ENCODE data around the gene CBARP.
"Not testable (repeated sequence)": the region's sequence is repeated elsewhere in the genome, so short reads cannot be mapped to it uniquely, and the experiment has no call there.

CBARP gene

GRCh38 chr19:1248786-1249297 lies 11.0 kb upstream of the CBARP start:
- TF ChIP-seq, protein P1, sequence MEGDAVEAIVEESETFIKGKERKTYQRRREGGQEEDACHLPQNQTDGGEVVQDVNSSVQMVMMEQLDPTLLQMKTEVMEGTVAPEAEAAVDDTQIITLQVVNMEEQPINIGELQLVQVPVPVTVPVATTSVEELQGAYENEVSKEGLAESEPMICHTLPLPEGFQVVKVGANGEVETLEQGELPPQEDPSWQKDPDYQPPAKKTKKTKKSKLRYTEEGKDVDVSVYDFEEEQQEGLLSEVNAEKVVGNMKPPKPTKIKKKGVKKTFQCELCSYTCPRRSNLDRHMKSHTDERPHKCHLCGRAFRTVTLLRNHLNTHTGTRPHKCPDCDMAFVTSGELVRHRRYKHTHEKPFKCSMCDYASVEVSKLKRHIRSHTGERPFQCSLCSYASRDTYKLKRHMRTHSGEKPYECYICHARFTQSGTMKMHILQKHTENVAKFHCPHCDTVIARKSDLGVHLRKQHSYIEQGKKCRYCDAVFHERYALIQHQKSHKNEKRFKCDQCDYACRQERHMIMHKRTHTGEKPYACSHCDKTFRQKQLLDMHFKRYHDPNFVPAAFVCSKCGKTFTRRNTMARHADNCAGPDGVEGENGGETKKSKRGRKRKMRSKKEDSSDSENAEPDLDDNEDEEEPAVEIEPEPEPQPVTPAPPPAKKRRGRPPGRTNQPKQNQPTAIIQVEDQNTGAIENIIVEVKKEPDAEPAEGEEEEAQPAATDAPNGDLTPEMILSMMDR (IDR thresholded peaks at IDR 0.05; ENCODE audit: low read depth, low read length) = peak; percentile 21
- no peak for DNase-seq (ENCODE audit: extremely low read depth, low read depth)

DNA sequence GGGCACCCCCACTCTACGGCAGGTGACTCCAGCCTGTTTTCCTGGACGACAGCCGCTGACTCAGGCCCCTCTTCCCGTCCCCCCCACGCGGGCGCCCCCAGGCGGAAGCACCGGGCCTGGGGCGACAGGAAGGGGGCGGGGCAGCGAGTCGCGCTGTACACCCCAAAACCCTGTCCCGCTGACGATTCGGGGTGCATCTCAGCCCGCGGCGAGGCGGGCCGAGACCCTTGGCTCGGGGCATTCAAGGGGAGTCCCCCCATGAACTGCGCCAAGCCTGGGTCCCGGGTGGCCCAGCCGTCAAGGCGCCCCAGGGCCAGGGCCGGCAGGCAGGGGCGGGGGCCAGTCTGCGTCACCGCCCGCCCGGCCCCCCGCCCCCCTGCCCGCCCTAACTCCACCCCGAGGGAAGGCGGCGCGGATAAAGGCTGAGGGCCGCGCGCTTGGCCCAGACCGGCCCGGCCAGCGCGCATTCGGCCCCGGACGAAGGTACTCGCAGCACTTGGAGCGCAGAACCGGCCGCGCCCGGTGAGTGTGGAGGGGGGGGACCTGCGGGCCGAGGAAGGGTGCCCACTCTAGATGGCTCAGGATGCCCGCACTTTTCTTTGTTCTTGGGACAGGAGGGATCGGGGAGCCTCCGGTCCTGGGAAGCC lies 10.5 kb upstream of the CBARP start, which contains the start of gene MIDN:
Gene MIDN (plus strand): TSS at position 445 of the 647 bp plus-strand sequence. CDS start 1,714 bp downstream, outside the sequence.
- TF ChIP-seq, protein P1 (IDR thresholded peaks at IDR 0.05; ENCODE audit: low read depth, low read length) = peak; percentile 32
- peak; percentile 79 for DNase-seq (ENCODE audit: extremely low read depth, low read depth)

GRCh38 chr19:1247748-1248138 lies 9.9 kb upstream of the CBARP start:
- TF ChIP-seq, protein P1 (IDR thresholded peaks at IDR 0.05; ENCODE audit: low read depth, low read length) = no peak
- no peak for DNase-seq (ENCODE audit: extremely low read depth, low read depth)

DNA sequence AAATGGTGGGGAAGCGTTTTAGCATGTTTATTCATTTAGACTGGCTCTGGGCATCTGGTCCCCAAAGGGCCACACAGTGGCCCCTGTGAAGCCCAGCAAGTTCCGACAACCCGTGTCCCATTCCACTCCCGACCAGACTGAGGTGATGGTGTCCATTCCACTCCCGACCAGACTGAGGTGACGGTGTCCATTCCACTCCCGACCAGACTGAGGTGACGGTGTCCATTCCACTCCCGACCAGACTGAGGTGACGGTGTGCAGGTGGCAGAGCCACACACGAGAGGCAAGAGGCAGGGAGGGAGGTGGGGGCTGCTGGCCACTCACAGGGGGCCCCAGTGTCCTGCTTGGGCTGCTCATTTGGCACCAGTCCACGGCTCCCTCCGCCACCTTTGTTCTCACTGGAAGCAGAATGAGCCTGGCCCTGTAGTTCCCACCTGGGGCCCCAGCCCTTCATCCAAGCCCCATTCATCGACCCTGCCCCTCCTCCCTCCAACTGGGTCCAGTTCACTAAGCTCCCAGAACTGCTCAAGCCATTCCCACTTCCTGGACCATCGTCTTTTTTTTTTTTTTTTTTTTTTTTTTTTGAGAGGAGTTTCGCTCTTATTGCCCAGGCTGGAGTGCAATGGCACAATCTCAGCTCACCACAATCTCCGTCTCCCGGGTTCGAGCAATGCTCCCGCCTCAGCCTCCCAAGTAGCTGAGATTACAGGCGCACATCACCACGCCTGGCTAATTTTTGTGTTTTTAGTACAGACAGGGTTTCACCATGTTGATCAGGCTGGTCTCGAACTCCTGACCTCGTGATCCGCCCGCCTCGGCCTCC lies 8.7 kb upstream of the CBARP start:
- DNase-seq (ENCODE audit: extremely low read depth, low read depth) = not testable (repeated sequence)

DNA sequence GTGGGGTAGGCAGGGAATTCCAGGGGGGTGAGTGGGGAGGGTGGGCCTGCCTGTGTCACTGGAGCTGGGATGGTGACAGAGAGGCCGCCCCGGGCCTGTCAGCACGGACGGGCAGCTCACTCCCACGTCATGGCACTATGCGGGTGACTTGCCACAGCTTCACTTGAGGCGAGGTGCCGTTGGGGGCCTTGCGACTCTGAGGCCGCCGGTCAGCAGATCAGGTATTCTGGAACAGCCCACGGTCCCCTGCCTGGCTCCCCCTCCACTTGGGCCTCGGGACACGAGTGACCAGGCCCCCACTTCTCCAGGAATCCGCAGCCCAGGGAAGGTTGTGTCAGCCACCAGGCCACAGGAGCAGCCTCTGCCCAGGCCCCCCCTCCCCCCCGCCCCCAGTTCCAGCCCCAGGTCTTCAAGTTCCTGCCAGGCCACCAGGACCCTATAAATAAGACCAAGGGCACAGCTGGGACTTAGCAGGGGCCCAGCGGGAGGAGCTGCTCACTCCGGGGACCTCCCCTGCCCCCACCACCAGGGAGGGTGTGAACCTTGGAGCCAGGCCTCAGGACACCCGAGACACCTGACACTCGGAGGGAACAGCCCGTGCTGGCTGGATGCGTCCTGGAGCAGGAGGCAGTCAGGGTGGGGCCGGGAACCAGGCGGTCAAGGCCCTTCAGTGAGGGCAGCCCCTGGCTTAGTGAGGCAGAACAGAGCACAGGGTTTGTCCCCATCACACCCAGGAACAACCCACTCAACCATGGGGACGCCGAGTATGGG lies 7.9 kb upstream of the CBARP start:
- TF ChIP-seq, protein P1 (IDR thresholded peaks at IDR 0.05; ENCODE audit: low read depth, low read length) = no peak
- DNase-seq (ENCODE audit: extremely low read depth, low read depth) = no peak

- DNase-seq (ENCODE audit: extremely low read depth, low read depth) = no peak
- TF ChIP-seq, protein P1 (IDR thresholded peaks at IDR 0.05; ENCODE audit: low read depth, low read length) = no peak
Measured at GRCh38 chr19:1244693-1245451, 7.1 kb upstream of the CBARP start.
